HG02759 (cell line): ENCODE measurements around the gene CNOT11.
"Not testable (repeated sequence)": the region's sequence is repeated elsewhere in the genome, so short reads cannot be mapped to it uniquely, and the experiment has no call there.

ENCODE experiments used
- ATAC-seq: cut with Tn5 transposase; IDR thresholded peaks from one replicate; pipeline ENCODE4 v1.9.1; 2021; ENCODE audit warnings: mild to moderate bottlenecking, moderate library complexity; ENCODE audit not compliant: unreplicated experiment

The CNOT11 gene

GRCh38 chr2:101308432-101309210 is 55.9 kb downstream of the CNOT11 start, which contains the start of gene RNF149:
Gene RNF149, minus strand, starts transcription at chr2:101308701. Its CDS starts 113 bp downstream, at chr2:101308588.
- ATAC-seq, result peak; percentile 72

- no peak for ATAC-seq
Measured at GRCh38 chr2:101310090-101310833, 57.6 kb downstream of the CNOT11 start.

GRCh38 chr2:101310834-101311695 is 58.4 kb downstream of the CNOT11 start:
- no peak for ATAC-seq

- no peak for ATAC-seq
Measured at GRCh38 chr2:101311696-101312017, 59.0 kb downstream of the CNOT11 start.

- not testable (repeated sequence) for ATAC-seq
Measured at GRCh38 chr2:101316568-101316967, 63.9 kb downstream of the CNOT11 start.
